ENCODE results near the gene CHN2.

Gene CHN2

DNA sequence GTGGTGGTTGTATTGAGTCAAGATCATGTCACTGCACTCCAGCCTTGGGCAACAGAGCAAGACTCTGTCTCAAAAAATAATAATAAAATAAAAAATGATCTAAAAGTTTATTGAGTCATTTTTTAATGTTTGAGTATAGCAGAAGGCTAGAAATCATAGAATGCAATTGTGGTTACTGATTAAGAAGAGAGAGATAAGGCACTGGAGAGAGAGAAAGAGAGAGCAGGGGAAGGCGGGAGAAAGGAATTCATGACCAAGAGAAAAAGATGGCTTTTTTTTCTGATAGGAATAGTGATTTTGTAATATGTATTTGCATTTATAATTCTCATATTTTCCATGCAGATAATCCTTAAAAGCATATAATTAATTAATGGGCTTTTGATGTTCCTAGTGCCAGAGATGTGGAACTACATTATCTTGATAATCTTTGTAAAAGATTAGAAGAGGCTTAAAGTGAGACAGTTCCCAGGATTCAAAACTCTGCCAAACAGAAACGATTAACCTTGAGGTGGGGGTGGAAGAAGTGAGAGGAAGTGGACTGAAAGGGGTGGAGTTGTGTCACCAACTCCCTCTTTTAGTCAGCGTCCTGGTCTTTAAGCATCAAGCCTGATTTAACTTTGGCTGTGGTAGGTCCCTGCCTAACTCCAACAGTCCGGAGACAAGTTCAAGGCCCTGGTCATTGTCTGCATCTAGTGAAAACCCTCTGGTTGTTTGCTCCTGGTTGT is 76.2 kb downstream of the CHN2 start:
- no peak for TF ChIP-seq OSR1 (CRISPR knock-in tag; IDR thresholded peaks at IDR 0.05)
- TF ChIP-seq, protein P1, sequence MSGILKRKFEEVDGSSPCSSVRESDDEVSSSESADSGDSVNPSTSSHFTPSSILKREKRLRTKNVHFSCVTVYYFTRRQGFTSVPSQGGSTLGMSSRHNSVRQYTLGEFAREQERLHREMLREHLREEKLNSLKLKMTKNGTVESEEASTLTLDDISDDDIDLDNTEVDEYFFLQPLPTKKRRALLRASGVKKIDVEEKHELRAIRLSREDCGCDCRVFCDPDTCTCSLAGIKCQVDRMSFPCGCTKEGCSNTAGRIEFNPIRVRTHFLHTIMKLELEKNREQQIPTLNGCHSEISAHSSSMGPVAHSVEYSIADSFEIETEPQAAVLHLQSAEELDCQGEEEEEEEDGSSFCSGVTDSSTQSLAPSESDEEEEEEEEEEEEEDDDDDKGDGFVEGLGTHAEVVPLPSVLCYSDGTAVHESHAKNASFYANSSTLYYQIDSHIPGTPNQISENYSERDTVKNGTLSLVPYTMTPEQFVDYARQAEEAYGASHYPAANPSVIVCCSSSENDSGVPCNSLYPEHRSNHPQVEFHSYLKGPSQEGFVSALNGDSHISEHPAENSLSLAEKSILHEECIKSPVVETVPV (CRISPR knock-in tag; IDR thresholded peaks at IDR 0.05): no peak
- no peak for TF ChIP-seq ZNF70 (CRISPR knock-in tag; IDR thresholded peaks at IDR 0.05)
- no peak for TF ChIP-seq GLIS3 (CRISPR knock-in tag; IDR thresholded peaks at IDR 0.05)
- peak; percentile 84 for TF ChIP-seq ISL1 (CRISPR knock-in tag; IDR thresholded peaks at IDR 0.05)
- TF ChIP-seq, protein P2, sequence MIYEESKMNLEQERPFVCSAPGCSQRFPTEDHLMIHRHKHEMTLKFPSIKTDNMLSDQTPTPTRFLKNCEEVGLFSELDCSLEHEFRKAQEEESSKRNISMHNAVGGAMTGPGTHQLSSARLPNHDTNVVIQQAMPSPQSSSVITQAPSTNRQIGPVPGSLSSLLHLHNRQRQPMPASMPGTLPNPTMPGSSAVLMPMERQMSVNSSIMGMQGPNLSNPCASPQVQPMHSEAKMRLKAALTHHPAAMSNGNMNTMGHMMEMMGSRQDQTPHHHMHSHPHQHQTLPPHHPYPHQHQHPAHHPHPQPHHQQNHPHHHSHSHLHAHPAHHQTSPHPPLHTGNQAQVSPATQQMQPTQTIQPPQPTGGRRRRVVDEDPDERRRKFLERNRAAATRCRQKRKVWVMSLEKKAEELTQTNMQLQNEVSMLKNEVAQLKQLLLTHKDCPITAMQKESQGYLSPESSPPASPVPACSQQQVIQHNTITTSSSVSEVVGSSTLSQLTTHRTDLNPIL (CRISPR knock-in tag; IDR thresholded peaks at IDR 0.05; ENCODE audit: low read depth): peak; percentile 30; the same call in 1 of the 2 replicates
- TF ChIP-seq ZFP3 (CRISPR knock-in tag; IDR thresholded peaks at IDR 0.05): no peak
- TF ChIP-seq, protein P3, sequence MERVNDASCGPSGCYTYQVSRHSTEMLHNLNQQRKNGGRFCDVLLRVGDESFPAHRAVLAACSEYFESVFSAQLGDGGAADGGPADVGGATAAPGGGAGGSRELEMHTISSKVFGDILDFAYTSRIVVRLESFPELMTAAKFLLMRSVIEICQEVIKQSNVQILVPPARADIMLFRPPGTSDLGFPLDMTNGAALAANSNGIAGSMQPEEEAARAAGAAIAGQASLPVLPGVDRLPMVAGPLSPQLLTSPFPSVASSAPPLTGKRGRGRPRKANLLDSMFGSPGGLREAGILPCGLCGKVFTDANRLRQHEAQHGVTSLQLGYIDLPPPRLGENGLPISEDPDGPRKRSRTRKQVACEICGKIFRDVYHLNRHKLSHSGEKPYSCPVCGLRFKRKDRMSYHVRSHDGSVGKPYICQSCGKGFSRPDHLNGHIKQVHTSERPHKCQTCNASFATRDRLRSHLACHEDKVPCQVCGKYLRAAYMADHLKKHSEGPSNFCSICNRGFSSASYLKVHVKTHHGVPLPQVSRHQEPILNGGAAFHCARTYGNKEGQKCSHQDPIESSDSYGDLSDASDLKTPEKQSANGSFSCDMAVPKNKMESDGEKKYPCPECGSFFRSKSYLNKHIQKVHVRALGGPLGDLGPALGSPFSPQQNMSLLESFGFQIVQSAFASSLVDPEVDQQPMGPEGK (CRISPR knock-in tag; IDR thresholded peaks at IDR 0.05; ENCODE audit: borderline replicate concordance): 0 out of 2 replicates have a peak, but pooled peaks have one; percentile 25
- TF ChIP-seq, protein P4, sequence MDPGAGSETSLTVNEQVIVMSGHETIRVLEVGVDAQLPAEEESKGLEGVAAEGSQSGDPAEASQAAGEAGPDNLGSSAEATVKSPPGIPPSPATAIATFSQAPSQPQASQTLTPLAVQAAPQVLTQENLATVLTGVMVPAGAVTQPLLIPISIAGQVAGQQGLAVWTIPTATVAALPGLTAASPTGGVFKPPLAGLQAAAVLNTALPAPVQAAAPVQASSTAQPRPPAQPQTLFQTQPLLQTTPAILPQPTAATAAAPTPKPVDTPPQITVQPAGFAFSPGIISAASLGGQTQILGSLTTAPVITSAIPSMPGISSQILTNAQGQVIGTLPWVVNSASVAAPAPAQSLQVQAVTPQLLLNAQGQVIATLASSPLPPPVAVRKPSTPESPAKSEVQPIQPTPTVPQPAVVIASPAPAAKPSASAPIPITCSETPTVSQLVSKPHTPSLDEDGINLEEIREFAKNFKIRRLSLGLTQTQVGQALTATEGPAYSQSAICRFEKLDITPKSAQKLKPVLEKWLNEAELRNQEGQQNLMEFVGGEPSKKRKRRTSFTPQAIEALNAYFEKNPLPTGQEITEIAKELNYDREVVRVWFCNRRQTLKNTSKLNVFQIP (CRISPR knock-in tag; IDR thresholded peaks at IDR 0.05; ENCODE audit: borderline replicate concordance, low read depth): no peak
- no peak for ATAC-seq

DNA sequence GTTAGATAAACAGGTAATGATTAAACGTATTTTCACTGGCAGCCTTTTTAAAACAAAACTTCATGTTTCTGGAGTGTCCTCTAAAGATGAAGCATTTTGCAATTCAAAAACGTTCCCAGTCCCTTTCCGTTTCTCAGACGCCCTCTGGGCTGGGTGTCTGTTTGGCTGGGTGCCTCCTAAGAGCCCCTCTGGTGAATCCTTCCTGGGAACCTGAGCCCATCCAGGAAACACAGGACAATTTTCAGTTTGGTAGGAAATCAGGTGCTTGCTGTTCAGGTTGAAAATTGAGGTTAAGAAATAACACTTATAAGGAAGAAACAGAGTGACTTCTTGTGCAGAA is 76.7 kb downstream of the CHN2 start:
- TF ChIP-seq CSDC2 (CRISPR knock-in tag; IDR thresholded peaks at IDR 0.05): no peak
- TF ChIP-seq, protein P4 (CRISPR knock-in tag; IDR thresholded peaks at IDR 0.05; ENCODE audit: borderline replicate concordance, low read depth): no peak
- no peak for TF ChIP-seq ISL1 (CRISPR knock-in tag; IDR thresholded peaks at IDR 0.05)
- no peak for TF ChIP-seq ZNF70 (CRISPR knock-in tag; IDR thresholded peaks at IDR 0.05)
- no peak for TF ChIP-seq GLIS3 (CRISPR knock-in tag; IDR thresholded peaks at IDR 0.05)
- TF ChIP-seq RARB (CRISPR knock-in tag; IDR thresholded peaks at IDR 0.05): no peak
- no peak for TF ChIP-seq ZFP3 (CRISPR knock-in tag; IDR thresholded peaks at IDR 0.05)
- TF ChIP-seq TCF4 (CRISPR knock-in tag; IDR thresholded peaks at IDR 0.05; ENCODE audit: borderline replicate concordance): no peak
- TF ChIP-seq ZFP30 (CRISPR knock-in tag; IDR thresholded peaks at IDR 0.05): no peak
- TF ChIP-seq PPARA (CRISPR knock-in tag; IDR thresholded peaks at IDR 0.05; ENCODE audit: borderline replicate concordance): no peak
- no peak for TF ChIP-seq ARNTL (CRISPR knock-in tag; IDR thresholded peaks at IDR 0.05; ENCODE audit: borderline replicate concordance, low read depth)
- TF ChIP-seq BACH2 (CRISPR knock-in tag; IDR thresholded peaks at IDR 0.05; ENCODE audit: borderline replicate concordance): no peak
- ATAC-seq: no peak

DNA sequence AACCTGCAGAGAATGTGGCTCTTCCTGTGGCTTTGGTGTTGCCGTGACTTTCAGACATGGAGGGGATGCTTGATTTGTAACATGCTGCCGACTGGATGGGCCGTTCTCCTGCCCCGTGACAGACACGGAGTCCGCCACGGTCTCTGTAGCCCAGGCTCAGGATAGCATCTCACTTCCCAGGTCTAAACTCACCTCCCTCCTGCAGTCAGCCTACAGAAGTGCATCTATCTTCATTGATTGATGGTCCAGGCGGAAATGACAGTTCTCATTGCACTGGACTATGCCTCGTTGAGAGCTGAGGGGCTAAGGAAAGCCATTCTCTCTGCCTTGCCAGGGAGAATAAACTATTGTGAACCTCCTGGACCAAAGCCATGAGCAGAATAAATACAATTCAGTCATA is 77.5 kb downstream of the CHN2 start:
- ATAC-seq: no peak
- TF ChIP-seq, protein P4 (CRISPR knock-in tag; IDR thresholded peaks at IDR 0.05; ENCODE audit: borderline replicate concordance, low read depth): no peak
- TF ChIP-seq PPARA (CRISPR knock-in tag; IDR thresholded peaks at IDR 0.05; ENCODE audit: borderline replicate concordance): no peak
- TF ChIP-seq, protein P3 (CRISPR knock-in tag; IDR thresholded peaks at IDR 0.05; ENCODE audit: borderline replicate concordance): no peak
- no peak for TF ChIP-seq TCF4 (CRISPR knock-in tag; IDR thresholded peaks at IDR 0.05; ENCODE audit: borderline replicate concordance)
- TF ChIP-seq RARB (CRISPR knock-in tag; IDR thresholded peaks at IDR 0.05): no peak
- TF ChIP-seq ZNF565 (CRISPR knock-in tag; conservative IDR thresholded peaks at IDR 0.05; ENCODE audit: low read depth): no peak
- TF ChIP-seq SNAI2 (CRISPR knock-in tag; IDR thresholded peaks at IDR 0.05): no peak
- TF ChIP-seq ISL1 (CRISPR knock-in tag; IDR thresholded peaks at IDR 0.05): no peak
- TF ChIP-seq ARNTL (CRISPR knock-in tag; IDR thresholded peaks at IDR 0.05; ENCODE audit: borderline replicate concordance, low read depth): no peak
- no peak for TF ChIP-seq TOX (CRISPR knock-in tag; IDR thresholded peaks at IDR 0.05; ENCODE audit: borderline replicate concordance)

Measured in SK-N-SH treated with all-trans-retinoic acid at 6 μM for 48 hours (cell line).